ENCODE data around the gene HRC.
"Not testable (repeated sequence)": the region's sequence is repeated elsewhere in the genome, so short reads cannot be mapped to it uniquely, and the experiment has no call there.

HRC gene

DNA sequence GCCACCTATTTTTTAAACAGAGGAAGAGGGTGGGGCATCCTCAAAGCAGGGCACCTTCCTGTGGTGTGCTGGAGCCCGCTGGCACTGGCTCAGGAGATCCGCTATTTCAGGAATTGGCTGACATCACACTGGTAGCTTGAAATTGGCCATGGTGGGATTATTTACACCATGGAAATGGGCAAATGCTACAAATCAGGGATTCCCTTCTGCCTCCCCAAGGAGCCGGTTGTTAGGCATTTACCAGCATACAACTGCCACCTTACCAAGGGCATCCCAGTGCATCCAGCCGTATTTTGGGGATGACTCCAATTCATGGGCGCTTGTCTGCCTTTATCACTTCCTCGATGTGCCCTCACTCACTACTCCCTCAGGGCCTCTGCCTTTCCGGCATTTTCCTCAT is 14.2 kb downstream of the HRC start:
- in situ Hi-C loops (cut with MboI; ENCODE audit: low sequenced_read_pairs), result no loop called here

DNA sequence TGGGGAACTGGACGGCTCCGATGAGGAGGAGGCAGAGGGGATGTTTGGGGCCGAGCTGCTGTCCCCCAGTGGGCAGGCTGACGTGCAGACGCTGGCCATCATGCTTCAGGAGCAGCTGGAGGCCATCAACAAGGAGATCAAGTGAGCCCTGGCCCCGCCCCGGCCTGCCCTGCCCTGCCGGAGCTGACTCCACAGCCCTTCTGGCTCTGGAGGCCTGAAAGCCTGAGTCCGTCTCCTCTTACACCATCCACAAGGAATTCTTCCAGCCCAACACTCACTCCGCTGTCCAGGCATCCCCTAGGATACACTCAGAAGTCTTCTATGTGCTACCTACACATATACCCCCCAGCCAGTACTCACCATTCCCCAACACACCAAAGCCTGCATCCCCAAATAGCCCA is 18.4 kb downstream of the HRC start:
- in situ Hi-C loops (cut with MboI; ENCODE audit: low sequenced_read_pairs), result no loop called here

DNA sequence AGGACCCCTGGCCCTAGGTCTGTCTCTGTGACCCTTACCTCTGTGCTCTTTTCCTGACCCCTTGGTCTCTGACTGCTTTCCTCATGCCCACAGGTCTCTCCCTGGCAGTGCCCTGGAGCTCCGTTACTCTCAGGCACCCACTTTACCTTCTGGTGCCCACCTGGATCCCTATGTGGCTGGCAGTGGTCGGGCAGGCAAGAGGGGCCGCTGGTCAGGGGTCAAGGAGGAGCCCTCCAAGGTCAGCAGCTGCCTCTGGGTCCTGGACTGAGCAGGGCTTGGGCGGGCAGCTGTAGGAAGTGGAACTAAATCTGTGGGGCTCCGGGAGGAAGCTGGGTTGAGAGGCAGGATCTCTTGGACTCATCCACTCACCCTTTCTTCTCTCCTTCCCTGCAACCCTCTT is 19.5 kb downstream of the HRC start:
- in situ Hi-C loops (cut with MboI; ENCODE audit: low sequenced_read_pairs), result no loop called here

GRCh38 chr19:49133621-49134454 is 21.4 kb downstream of the HRC start:
- in situ Hi-C loops (cut with MboI; ENCODE audit: low sequenced_read_pairs), result no loop called here

- in situ Hi-C loops (cut with MboI; ENCODE audit: low sequenced_read_pairs), result no loop called here
These were observed 22.1 kb downstream of the HRC start for GRCh38 chr19:49132974-49133609.

DNA sequence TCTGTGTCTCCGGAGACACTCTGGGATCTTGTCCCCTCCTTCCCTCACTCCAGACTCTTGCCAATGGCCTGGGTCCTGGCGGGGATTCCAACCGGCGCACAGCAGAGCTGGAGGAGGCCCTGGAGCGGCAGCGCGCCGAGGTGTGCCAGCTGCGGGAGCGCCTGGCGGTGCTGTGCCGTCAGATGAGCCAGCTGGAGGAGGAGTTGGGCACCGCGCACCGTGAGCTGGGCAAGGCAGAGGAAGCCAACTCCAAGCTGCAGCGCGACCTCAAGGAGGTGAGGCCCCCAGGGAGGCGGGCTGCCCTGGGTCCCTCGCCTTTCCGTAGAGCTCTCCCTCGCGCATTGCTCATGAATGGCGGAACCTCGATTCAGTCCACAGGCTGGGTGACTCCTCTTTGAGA is 24.9 kb downstream of the HRC start:
- in situ Hi-C loops (cut with MboI; ENCODE audit: low sequenced_read_pairs), result no loop called here

- in situ Hi-C loops (cut with MboI; ENCODE audit: low sequenced_read_pairs), result no loop called here
These were observed 26.0 kb downstream of the HRC start for GRCh38 chr19:49129238-49129583.

DNA sequence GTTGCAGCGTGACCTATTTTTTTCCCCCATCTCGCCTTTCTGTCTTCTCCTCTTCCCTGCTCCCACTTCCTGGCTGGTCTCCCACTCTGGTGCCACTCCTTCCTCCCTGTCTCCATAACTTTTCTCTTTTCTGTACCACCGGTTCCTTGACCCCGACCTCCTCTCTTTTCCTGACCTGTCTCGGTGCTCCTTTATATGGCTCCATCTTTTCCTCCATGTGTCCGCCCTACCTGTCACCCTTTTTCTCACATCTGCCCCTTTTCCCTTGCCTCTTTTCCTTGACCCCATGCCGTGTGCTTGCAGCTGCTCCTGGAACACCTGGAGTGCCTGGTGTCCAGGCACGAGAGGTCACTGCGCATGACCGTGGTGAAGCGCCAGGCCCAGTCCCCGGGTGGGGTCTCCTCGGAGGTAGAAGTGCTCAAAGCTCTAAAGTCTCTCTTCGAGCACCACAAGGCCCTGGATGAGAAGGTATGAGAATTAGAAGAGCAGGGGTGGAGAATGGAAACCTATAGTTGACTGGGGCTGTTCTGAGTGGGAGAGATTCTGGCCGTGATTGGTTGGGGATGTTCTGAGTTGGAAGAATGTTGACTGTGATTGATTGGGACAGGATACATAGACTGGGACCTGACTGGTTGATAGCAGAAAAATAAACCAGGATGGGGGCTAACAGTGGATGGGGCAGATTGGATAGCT is 26.5 kb downstream of the HRC start:
- in situ Hi-C loops (cut with MboI; ENCODE audit: low sequenced_read_pairs), result no loop called here

DNA sequence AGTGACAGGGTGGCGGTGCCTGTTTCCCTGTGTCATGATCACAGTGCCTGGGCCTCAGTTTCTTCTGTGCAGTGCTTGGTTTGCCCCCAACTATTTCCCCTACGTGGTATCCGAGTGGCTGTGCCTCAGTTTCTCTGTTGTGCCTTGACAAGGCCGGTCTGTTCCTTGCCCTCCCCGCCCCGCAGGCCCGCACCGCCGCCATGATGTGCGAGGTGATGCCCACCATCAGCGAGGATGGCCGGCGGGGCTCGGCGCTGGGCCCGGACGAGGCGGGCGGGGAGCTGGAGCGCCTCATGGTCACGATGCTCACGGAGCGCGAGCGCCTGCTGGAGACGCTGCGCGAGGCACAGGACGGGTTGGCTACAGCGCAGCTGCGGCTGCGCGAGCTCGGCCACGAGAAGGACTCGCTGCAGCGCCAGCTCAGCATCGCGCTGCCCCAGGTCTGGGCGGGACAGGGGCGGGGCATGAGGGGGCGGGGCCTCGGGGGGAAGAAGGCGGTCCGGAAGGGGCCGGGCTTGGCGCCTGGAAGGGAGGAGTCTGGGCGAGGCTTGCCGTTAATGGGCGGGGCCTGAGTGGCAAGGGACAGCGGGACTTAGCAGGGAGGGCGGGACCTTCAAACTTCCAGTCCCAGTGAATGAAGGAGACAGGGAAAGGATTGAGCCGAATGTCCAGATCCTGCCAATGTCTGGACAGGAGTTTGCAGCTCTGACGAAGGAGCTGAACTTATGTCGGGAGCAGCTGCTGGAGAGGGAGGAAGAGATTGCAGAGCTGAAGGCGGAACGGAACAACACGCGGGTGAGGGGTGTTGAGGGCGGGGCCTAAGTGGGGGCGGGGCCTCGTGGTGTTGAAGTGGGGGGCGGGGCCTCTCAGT is 27.3 kb downstream of the HRC start:
- in situ Hi-C loops (cut with MboI; ENCODE audit: low sequenced_read_pairs), result no loop called here

GRCh38 chr19:49127225-49127624 is 28.0 kb downstream of the HRC start:
- in situ Hi-C loops (cut with MboI; ENCODE audit: low sequenced_read_pairs), result not testable (repeated sequence)

DNA sequence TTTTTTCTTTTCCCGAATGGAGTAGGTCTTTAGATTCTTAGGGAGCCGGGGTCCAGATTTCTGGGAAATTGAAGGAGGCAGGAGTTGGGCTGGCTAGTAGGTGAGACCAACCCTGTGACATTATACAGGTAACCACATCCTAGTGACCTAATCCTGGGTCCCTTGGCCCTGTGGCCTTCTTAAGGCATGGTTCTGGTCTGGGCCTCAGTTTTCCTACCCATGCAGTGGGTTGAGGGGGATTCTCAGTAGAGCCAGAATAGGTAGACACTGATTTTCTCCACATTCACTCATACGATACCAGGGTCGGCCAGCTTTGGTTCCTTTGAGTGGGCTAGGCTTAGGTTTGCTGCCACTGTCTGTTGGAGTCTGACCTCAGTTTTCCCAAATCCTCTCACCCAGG is 28.6 kb downstream of the HRC start:
- in situ Hi-C loops (cut with MboI; ENCODE audit: low sequenced_read_pairs), result no loop called here

DNA sequence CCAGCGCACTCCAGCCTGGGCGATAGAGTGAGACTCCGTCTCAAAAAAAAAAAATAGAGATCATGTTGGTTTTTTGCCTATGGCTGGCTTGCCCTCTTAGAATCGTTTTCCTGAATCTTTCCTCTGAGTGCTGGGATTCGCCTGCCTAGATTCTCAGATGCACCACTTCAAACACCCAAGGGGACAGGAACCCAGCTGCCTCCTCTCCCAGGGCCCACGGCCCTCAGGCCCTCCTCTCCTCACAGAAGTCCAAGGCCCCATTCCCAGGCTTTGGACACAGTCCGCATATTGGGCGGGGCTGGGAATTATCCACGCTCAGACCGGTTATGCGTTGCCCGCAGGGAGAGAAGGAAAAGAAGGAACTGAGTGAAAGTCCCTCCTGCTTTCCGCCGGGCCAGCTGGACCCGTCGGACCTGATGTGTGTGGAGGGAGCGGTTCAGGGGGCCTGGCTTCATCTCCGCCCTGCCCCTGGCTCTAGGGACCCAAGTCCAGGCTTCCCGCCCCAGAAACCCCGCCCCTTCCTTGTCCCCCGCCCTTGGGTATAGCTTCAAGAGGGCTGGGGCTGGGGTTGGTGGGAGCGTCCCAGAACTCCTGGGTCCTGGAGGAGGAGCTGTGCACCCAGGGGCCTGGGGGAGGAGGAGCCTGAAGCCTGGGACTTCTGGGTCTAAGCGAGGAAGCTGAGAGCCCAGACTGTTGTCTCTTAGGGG is 30.0 kb downstream of the HRC start:
- in situ Hi-C loops (cut with MboI; ENCODE audit: low sequenced_read_pairs), result no loop called here

DNA sequence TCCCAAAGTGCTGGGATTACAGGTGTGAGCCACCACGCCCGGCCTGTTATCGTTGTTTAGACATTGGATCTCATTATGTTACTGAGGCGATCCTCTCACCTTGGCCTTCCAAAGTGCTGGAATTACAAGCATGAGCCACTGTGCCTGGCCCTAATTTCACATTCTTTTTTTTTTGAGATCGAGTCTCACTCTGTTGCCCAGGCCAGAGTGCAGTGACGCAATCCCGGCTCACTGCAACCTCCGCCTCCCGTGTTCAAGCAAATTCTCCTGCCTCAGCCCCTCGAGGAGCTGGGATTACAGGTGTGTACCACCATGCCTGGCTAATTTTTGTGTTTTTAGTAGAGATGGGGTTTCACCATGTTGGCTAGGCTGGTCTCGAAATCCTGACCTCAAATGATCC is 31.9 kb downstream of the HRC start:
- in situ Hi-C loops (cut with MboI; ENCODE audit: low sequenced_read_pairs), result not testable (repeated sequence)

GRCh38 chr19:49121841-49122240 is 33.4 kb downstream of the HRC start:
- in situ Hi-C loops (cut with MboI; ENCODE audit: low sequenced_read_pairs), result not testable (repeated sequence)

DNA sequence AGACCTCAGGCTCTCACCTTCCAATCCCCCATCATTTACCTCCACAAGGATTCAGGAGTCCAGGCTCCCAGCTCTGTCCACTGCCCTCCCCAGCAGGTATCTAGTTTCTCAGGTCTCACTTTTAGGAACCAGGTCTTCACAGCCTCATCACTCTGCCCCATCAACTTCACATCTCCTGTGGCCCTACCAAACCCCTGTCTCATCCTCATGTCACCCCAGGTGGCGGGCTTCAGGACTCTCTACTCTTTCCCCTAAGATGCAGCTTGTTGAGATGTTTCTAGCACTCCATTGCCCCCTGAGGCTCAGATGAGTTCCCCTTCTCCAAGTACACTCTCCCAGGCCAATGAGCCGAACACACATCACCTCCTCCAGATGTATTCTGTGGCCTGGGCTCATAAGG is 34.3 kb downstream of the HRC start:
- in situ Hi-C loops (cut with MboI; ENCODE audit: low sequenced_read_pairs), result no loop called here

DNA sequence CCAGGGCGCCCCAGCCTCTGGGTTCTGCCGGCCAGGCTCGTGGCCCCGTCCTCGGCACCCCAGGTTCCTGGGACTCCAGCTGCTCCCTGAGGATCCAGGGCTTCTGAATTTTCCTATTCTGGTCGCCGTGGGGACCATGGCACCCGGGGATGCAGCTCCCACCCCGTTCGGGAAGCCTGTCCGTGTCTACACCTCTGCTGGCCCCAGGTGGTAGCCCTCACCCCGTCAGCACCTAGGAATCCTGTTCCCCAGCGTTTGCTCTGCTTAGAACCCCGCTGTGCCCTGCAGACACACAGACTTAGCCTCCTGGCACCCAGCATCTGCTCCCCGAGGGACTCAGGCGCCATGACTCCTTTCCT is 34.9 kb downstream of the HRC start:
- in situ Hi-C loops (cut with MboI; ENCODE audit: low sequenced_read_pairs), result no loop called here

DNA sequence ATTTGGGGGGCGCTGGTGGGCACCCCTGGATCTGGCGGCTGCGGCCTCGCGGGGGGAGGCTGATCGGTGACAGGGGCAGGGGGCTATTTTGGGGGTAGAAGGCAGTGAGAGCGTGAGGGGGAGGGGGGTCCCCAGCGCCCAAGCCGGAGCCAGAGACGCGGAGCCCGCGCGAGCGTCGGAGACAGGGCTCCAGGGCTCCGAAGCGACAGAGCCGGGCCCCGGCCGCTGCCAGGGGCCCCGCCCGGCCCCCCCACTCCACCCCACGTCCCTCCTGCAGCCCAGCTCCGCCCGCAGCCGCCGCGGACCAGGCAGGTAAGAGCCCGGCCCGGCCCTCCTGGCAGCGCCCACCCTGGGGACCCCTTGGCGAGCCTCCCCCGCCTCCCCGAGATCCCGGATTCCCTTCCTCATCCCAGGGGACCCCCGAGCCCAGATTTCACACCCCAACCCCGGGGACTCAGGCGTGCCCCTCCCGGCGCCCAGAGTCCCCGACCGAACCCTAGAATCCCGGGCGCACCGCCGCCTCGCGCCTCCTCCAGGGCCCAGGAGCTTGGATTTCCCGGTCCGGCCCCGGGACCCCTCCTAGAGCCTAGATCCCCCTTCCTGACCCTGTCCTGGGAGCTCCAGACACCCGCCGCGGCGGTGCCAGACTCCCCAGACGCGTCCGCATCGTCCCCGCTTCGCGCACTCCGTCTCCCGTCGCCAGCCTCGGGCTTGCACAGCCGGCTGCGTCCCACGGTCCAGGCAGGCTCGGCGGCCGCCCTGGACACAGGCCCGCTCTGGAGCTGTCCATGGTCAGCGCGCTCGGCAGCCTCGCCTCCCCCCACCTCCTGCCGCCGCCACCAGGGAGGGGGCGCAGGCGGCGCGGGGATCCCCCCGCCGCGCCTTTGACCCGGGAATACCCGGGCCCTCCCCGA is 35.5 kb downstream of the HRC start, which contains the start of gene PPFIA3:
TSS of gene PPFIA3 (plus strand) at position 134 of the 914 bp plus-strand sequence. CDS start 8,330 bp downstream, outside the sequence.
- in situ Hi-C loops (cut with MboI; ENCODE audit: low sequenced_read_pairs), result no loop called here

GRCh38 chr19:49118565-49119410 is 36.4 kb downstream of the HRC start, which contains the start of gene C19orf73:
C19orf73 (minus strand) TSS chr19:49119143; CDS start chr19:49119022, 121 bp downstream.
- in situ Hi-C loops (cut with MboI; ENCODE audit: low sequenced_read_pairs), result no loop called here

Measured in HL-60/S4 treated with phorbol 12-myristate 13-acetate at 8.2 ng/mL for 4 days and 3 days (cell line).